ENCODE measurements around the gene CECR2. TPM values are rescaled to one million over a fixed set of nuclear protein-coding genes. Genes with fewer than 3 reads are reported as not detected.

Gene CECR2
- total RNA-seq, 2 donors from 2014 or later: 0.30 to 0.40 TPM

DNA sequence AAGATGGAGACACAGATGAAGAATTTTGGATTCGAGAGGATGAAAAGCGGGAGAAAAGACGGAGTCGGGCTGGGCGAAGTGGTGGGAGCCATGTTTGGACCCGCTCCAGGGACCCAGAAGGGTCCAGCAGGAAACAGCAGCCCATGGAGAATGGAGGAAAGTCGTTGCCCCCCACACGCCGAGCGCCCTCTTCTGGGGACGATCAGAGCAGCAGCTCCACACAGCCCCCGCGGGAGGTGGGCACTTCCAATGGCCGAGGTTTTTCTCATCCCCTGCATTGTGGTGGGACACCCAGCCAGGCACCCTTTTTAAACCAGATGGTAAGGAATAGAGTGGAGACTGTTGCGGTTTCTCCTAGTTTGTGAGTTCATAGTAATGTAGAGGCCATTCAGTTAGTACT, 171.2 kb downstream of the CECR2 start:
- no peak for DNase-seq
- Histone ChIP-seq H3K4me3 (no peak overlapping the region), H3K9ac (ENCODE audit: low read depth in 2 of 2, low read length in 2 of 2) (no peak overlapping the region), H3K4me1 (no peaks in the 10 kb centered on the region), H3K36me3 (no peaks in the 10 kb centered on the region), H3K27ac (no peak overlapping the region), H3K27me3 (no peaks in the 10 kb centered on the region), H3K9me3 (no peaks in the 10 kb centered on the region)
- TF ChIP-seq, protein P1, sequence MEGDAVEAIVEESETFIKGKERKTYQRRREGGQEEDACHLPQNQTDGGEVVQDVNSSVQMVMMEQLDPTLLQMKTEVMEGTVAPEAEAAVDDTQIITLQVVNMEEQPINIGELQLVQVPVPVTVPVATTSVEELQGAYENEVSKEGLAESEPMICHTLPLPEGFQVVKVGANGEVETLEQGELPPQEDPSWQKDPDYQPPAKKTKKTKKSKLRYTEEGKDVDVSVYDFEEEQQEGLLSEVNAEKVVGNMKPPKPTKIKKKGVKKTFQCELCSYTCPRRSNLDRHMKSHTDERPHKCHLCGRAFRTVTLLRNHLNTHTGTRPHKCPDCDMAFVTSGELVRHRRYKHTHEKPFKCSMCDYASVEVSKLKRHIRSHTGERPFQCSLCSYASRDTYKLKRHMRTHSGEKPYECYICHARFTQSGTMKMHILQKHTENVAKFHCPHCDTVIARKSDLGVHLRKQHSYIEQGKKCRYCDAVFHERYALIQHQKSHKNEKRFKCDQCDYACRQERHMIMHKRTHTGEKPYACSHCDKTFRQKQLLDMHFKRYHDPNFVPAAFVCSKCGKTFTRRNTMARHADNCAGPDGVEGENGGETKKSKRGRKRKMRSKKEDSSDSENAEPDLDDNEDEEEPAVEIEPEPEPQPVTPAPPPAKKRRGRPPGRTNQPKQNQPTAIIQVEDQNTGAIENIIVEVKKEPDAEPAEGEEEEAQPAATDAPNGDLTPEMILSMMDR (IDR thresholded peaks at IDR 0.05): no peak
- intact Hi-C loops (cut with DNase I): no loop called here

DNA sequence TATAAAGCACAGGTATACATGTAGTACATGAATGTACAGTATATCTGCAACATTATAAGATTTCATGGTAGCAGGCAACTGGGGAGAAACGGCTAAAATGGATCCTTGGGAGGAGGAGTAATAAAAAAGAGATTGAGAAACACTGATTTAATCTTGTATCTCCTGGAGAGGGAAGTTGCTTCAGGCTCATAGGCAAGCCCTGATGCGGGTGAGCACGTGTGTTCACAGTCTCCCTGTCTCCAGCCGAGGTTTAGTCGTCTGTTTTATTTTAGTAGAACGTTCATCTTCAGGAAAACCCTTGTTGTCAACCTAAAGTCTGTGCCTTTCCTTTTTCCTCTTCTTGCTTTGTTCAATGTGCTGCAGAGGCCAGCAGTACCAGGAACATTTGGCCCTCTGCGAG, 172.2 kb downstream of the CECR2 start:
- H3K9me3 ChIP-seq: no peaks in the 10 kb centered on the region
- no peak overlapping the region for H3K4me3 ChIP-seq
- H3K27me3 ChIP-seq: no peaks in the 10 kb centered on the region
- TF ChIP-seq, protein P1 (IDR thresholded peaks at IDR 0.05): no peak
- no peak overlapping the region for H3K9ac ChIP-seq (ENCODE audit: low read depth in 2 of 2, low read length in 2 of 2)
- no peaks in the 10 kb centered on the region for H3K36me3 ChIP-seq
- no peak overlapping the region for H3K27ac ChIP-seq
- no peak for DNase-seq
- intact Hi-C loops (cut with DNase I): no loop called here
- no peaks in the 10 kb centered on the region for H3K4me1 ChIP-seq

DNA sequence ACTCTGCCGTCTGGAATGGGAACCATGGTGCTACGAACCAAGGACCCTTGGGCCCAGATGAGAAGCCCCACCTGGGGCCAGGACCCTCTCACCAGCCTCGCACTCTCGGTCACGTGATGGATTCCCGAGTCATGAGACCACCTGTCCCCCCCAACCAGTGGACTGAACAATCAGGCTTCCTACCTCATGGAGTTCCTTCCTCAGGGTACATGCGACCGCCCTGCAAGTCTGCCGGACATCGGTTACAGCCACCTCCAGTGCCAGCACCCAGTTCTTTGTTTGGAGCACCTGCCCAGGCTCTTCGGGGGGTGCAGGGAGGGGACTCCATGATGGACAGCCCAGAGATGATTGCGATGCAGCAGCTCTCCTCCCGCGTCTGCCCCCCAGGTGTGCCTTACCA, 173.2 kb downstream of the CECR2 start:
- H3K27ac ChIP-seq: no peak overlapping the region
- H3K9me3 ChIP-seq: no peaks in the 10 kb centered on the region
- H3K4me1 ChIP-seq: no peaks in the 10 kb centered on the region
- intact Hi-C loops (cut with DNase I): no loop called here
- H3K4me3 ChIP-seq: no peak overlapping the region
- no peaks in the 10 kb centered on the region for H3K27me3 ChIP-seq
- H3K9ac ChIP-seq (ENCODE audit: low read depth in 2 of 2, low read length in 2 of 2): no peak overlapping the region
- no peaks in the 10 kb centered on the region for H3K36me3 ChIP-seq
- no peak for DNase-seq
- TF ChIP-seq, protein P1 (IDR thresholded peaks at IDR 0.05): no peak

DNA sequence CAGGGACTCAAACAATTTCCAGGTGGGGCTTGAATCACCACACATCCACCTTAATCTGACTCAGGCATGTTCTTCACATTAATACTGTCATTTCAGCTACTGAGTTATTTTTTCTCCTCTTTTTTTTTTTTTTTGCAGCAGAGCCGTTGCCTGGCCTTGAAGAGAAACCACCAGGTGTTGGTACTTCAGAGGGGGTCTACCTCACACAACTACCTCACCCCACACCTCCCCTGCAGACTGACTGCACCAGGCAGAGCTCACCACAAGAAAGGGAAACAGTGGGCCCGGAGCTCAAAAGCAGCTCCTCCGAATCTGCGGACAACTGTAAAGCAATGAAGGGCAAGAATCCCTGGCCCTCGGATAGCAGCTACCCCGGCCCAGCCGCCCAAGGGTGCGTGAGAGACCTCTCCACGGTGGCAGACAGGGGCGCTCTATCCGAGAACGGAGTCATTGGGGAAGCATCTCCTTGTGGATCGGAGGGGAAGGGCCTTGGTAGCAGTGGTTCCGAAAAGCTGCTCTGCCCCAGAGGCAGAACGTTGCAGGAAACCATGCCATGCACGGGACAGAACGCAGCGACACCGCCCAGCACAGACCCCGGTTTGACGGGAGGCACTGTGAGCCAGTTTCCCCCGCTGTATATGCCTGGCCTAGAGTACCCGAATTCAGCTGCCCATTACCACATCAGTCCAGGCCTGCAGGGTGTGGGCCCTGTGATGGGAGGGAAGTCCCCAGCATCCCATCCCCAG, 178.9 kb downstream of the CECR2 start:
- H3K36me3 ChIP-seq: no peaks in the 10 kb centered on the region
- H3K9me3 ChIP-seq: no peaks in the 10 kb centered on the region
- no peak overlapping the region for H3K4me3 ChIP-seq
- no peak for DNase-seq
- TF ChIP-seq, protein P1 (IDR thresholded peaks at IDR 0.05): no peak
- no peaks in the 10 kb centered on the region for H3K4me1 ChIP-seq
- no peaks in the 10 kb centered on the region for H3K27me3 ChIP-seq
- no peak overlapping the region for H3K27ac ChIP-seq
- intact Hi-C loops (cut with DNase I): no loop called here
- H3K9ac ChIP-seq (ENCODE audit: low read depth in 2 of 2, low read length in 2 of 2): no peak overlapping the region

DNA sequence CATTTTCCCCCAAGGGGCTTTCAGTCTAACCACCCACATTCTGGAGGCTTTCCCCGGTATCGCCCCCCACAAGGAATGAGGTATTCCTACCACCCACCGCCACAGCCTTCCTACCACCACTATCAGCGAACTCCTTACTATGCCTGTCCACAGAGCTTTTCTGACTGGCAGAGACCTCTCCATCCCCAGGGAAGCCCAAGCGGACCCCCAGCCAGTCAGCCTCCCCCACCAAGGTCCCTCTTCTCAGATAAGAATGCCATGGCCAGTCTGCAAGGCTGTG, 179.4 kb downstream of the CECR2 start:
- H3K27me3 ChIP-seq: no peaks in the 10 kb centered on the region

More for the DNA sequence above, 179.4 kb downstream of the CECR2 start:
- no peaks in the 10 kb centered on the region for H3K36me3 ChIP-seq
- no peak overlapping the region for H3K9ac ChIP-seq (ENCODE audit: low read depth in 2 of 2, low read length in 2 of 2)
- no peak overlapping the region for H3K27ac ChIP-seq
- no peaks in the 10 kb centered on the region for H3K4me1 ChIP-seq
- no peak for DNase-seq
- H3K4me3 ChIP-seq: no peak overlapping the region
- intact Hi-C loops (cut with DNase I): no loop called here
- TF ChIP-seq, protein P1 (IDR thresholded peaks at IDR 0.05): no peak
- H3K9me3 ChIP-seq: no peaks in the 10 kb centered on the region
